Astrocyte (in vitro differentiated cells and primary cell): ENCODE measurements around the gene B4GALNT2. TPM values are rescaled to one million over a fixed set of nuclear protein-coding genes. Genes with fewer than 3 reads are reported as not detected.

Experiments used
- DNase-seq: peaks from one replicate; pipeline ENCODE4 v3.0.0-alpha.2; 2010; ENCODE audit warnings: low read depth
- FAIRE-seq: peaks from 2 replicates; lab custom pipeline; 2011; peaks lifted over from hg19 to GRCh38; lab: Jason Lieb, UNC
- H2AFZ ChIP-seq: 2 replicates; pipeline ENCODE4 v1.6.0; 2012; ENCODE audit warnings: low read depth, low read length, inconsistent platforms
- H3K27ac ChIP-seq: 2 replicates; pipeline ENCODE4 v1.5.1; 2011; ENCODE audit warnings: low read depth, low read length, inconsistent platforms
- H3K27me3 ChIP-seq: 2 replicates; pipeline ENCODE4 v1.6.0; 2011; ENCODE audit warnings: low read length, inconsistent platforms; ENCODE audit not compliant: insufficient read depth
- H3K36me3 ChIP-seq: 2 replicates; pipeline ENCODE4 v1.5.1; 2011; ENCODE audit warnings: low read length, inconsistent platforms; ENCODE audit not compliant: insufficient read depth
- H3K4me1 ChIP-seq: 2 replicates; pipeline ENCODE4 v1.5.1; 2011; ENCODE audit warnings: low read length, inconsistent platforms; ENCODE audit not compliant: insufficient read depth
- H3K4me2 ChIP-seq: 2 replicates; pipeline ENCODE4 v1.6.0; 2012; ENCODE audit warnings: low read length, inconsistent platforms
- H3K4me3 ChIP-seq: 2 replicates; pipeline ENCODE4 v1.5.1; 2011; ENCODE audit warnings: low read depth, mild to moderate bottlenecking, low read length, inconsistent platforms; ENCODE audit not compliant: insufficient read depth
- H3K79me2 ChIP-seq: 2 replicates; pipeline ENCODE4 v1.6.0; 2012; ENCODE audit warnings: mild to moderate bottlenecking, low read length, inconsistent platforms; ENCODE audit not compliant: insufficient read depth
- H3K9ac ChIP-seq: 2 replicates; pipeline ENCODE4 v1.6.0; 2012; ENCODE audit warnings: mild to moderate bottlenecking, low read length, inconsistent platforms
- H3K9me3 ChIP-seq: 2 replicates; pipeline ENCODE4 v1.5.1; 2012; ENCODE audit warnings: low read depth, mild to moderate bottlenecking, low read length, inconsistent platforms; ENCODE audit not compliant: insufficient read depth
- H4K20me1 ChIP-seq: 2 replicates; pipeline ENCODE4 v1.6.0; 2012; ENCODE audit warnings: low read length, inconsistent platforms; ENCODE audit not compliant: insufficient read depth
- H3K27ac Mint-ChIP-seq: one replicate; pipeline ENCODE4 v1.8.0; 2021; ENCODE audit warnings: mild to moderate bottlenecking, mixed read lengths; ENCODE audit not compliant: unreplicated experiment
- H3K27me3 Mint-ChIP-seq: one replicate; pipeline ENCODE4 v1.8.0; 2021; ENCODE audit warnings: low read depth, mixed read lengths; ENCODE audit not compliant: unreplicated experiment
- H3K36me3 Mint-ChIP-seq: one replicate; pipeline ENCODE4 v1.8.0; 2021; ENCODE audit warnings: low read depth, mixed read lengths; ENCODE audit not compliant: unreplicated experiment
- H3K4me1 Mint-ChIP-seq: one replicate; pipeline ENCODE4 v1.8.0; 2021; ENCODE audit warnings: low read depth, mixed read lengths; ENCODE audit not compliant: unreplicated experiment
- H3K4me3 Mint-ChIP-seq: one replicate; pipeline ENCODE4 v1.8.0; 2021; ENCODE audit warnings: mild to moderate bottlenecking, moderate library complexity, mixed read lengths; ENCODE audit not compliant: unreplicated experiment
- H3K9me3 Mint-ChIP-seq: one replicate; pipeline ENCODE4 v1.8.0; 2021; ENCODE audit warnings: mild to moderate bottlenecking, mixed read lengths; ENCODE audit not compliant: unreplicated experiment
- EZH2 ChIP-seq: IDR thresholded peaks from 2 replicates; pipeline ENCODE4 v1.6.1; 2012; ENCODE audit warnings: mild to moderate bottlenecking, low read length, inconsistent platforms; ENCODE audit not compliant: insufficient read depth
- total RNA-seq: library from RNA; stranded (reverse); gene quantifications from 2 replicates; pipeline ENCODE4 v1.2.1, GENCODE V29; 2021
- TF ChIP-seq, protein P1 (sequence below): IDR thresholded peaks from 2 replicates; pipeline ENCODE4 v1.5.1; 2011; ENCODE audit warnings: low read depth, mild to moderate bottlenecking, inconsistent platforms, low read length, moderate library complexity; ENCODE audit not compliant: insufficient read depth

B4GALNT2 gene
- total RNA-seq, 1 donor from 2014 or later: not detected

DNA sequence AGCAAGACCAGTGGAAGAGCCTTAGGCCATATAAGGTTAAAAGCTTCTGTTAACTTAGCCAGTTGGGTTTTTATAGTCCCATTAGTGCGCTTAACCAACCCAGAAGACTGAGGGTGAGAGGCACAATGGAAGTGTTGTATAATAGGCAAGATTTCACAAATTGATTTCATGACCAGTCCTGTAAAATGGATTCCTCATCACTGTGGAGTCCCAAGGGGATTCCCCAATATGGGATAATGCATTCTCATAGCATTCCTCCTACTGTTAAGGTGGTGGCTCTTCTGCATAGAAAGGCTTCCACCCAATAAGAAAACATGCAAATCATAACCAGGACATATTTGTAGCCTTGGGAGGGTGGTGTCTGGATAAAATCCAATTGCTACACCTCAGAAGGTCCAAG lies 22.1 kb upstream of the B4GALNT2 start:
- H3K4me1 Mint-ChIP-seq: peaks cover 14% of the 10 kb centered on the region
- H3K4me3 Mint-ChIP-seq: no peak overlapping the region
- peaks cover 29% of the 10 kb centered on the region for H3K4me1 ChIP-seq
- no peaks in the 10 kb centered on the region for H4K20me1 ChIP-seq
- TF ChIP-seq, protein P1, sequence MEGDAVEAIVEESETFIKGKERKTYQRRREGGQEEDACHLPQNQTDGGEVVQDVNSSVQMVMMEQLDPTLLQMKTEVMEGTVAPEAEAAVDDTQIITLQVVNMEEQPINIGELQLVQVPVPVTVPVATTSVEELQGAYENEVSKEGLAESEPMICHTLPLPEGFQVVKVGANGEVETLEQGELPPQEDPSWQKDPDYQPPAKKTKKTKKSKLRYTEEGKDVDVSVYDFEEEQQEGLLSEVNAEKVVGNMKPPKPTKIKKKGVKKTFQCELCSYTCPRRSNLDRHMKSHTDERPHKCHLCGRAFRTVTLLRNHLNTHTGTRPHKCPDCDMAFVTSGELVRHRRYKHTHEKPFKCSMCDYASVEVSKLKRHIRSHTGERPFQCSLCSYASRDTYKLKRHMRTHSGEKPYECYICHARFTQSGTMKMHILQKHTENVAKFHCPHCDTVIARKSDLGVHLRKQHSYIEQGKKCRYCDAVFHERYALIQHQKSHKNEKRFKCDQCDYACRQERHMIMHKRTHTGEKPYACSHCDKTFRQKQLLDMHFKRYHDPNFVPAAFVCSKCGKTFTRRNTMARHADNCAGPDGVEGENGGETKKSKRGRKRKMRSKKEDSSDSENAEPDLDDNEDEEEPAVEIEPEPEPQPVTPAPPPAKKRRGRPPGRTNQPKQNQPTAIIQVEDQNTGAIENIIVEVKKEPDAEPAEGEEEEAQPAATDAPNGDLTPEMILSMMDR: no peak
- no peak for TF ChIP-seq EZH2
- no peak overlapping the region for H3K4me2 ChIP-seq
- H3K79me2 ChIP-seq: no peaks in the 10 kb centered on the region
- no peak overlapping the region for H3K9ac ChIP-seq
- no peak overlapping the region for H3K4me3 ChIP-seq
- H3K9me3 Mint-ChIP-seq: peaks cover 3% of the 10 kb centered on the region
- H3K27me3 ChIP-seq: no peaks in the 10 kb centered on the region
- peaks cover 2% of the 10 kb centered on the region for H3K27me3 Mint-ChIP-seq
- no peaks in the 10 kb centered on the region for H3K36me3 ChIP-seq
- no peaks in the 10 kb centered on the region for H3K36me3 Mint-ChIP-seq
- H3K27ac ChIP-seq: no peak overlapping the region
- DNase-seq (no peak), FAIRE-seq (no peak)
- no peaks in the 10 kb centered on the region for H3K9me3 ChIP-seq
- H3K27ac Mint-ChIP-seq: no peak overlapping the region
- no peak overlapping the region for H2AFZ ChIP-seq

DNA sequence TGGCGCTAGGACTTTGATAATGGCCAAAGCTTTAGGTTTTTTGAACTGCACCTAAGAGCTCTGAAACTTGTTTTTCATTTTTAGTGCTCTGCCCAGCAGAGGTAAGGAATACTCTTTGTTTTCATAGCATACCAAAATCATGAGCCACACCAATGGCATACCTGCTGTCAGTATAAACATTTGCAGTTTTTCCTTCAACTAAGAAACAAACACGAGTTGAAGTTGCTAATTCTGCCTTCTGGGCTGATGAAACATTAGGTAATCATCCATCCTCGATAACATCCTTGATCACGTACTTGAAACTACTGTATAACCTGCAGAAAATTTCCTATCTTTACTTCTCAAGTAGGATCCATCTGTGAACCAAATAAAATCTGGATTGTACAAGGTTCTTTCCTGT lies 20.6 kb upstream of the B4GALNT2 start:
- Histone ChIP-seq H2AFZ (no peak overlapping the region), H3K27me3 (peaks cover 2% of the 10 kb centered on the region), H3K9me3 (no peaks in the 10 kb centered on the region), H3K79me2 (no peaks in the 10 kb centered on the region), H3K4me3 (no peak overlapping the region), H3K4me2 (no peak overlapping the region), H3K36me3 (no peaks in the 10 kb centered on the region), H4K20me1 (no peaks in the 10 kb centered on the region), H3K4me1 (peaks cover 19% of the 10 kb centered on the region), H3K9ac (no peak overlapping the region), H3K27ac (no peak overlapping the region)
- Mint-ChIP-seq H3K4me1 (peaks cover 5% of the 10 kb centered on the region), H3K27ac (no peak overlapping the region), H3K4me3 (no peak overlapping the region), H3K9me3 (peaks cover 3% of the 10 kb centered on the region), H3K36me3 (no peaks in the 10 kb centered on the region), H3K27me3 (peaks cover 4% of the 10 kb centered on the region)
- no peak for DNase-seq
- FAIRE-seq: no peak
- TF ChIP-seq, protein P1: no peak
- TF ChIP-seq EZH2: no peak

DNA sequence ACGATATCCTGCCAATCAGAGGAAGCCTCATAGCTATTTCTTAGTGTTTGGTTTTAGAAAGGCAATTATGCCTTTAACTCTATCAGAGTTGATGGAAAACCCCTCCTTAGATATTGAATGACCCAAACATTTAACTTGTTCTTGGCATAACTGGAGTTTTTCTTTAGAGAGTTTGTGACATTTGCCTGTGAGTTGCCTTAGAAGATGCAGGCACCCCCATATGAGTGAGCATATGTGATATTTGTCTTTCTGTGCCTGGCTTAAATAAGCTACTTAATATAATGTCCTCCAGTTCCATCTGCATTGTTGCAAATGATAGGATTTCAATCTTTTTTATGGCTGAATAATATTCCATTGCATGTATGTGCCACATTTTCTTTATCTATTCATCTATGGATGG lies 19.6 kb upstream of the B4GALNT2 start:
- peak overlapping the region; percentile 23 for H3K27ac Mint-ChIP-seq

More for the DNA sequence above, 19.6 kb upstream of the B4GALNT2 start:
- no peak overlapping the region for H3K4me3 ChIP-seq
- no peak overlapping the region for H3K9ac ChIP-seq
- H3K4me2 ChIP-seq: no peak overlapping the region
- no peaks in the 10 kb centered on the region for H3K9me3 ChIP-seq
- no peak overlapping the region for H3K4me3 Mint-ChIP-seq
- no peak for FAIRE-seq
- H4K20me1 ChIP-seq: no peaks in the 10 kb centered on the region
- H3K27me3 ChIP-seq: peaks cover 4% of the 10 kb centered on the region
- H3K9me3 Mint-ChIP-seq: peaks cover 3% of the 10 kb centered on the region
- peaks cover 7% of the 10 kb centered on the region for H3K27me3 Mint-ChIP-seq
- no peak for DNase-seq
- no peak for TF ChIP-seq EZH2
- TF ChIP-seq, protein P1: no peak
- no peaks in the 10 kb centered on the region for H3K79me2 ChIP-seq
- peaks cover 10% of the 10 kb centered on the region for H3K4me1 ChIP-seq
- H2AFZ ChIP-seq: no peak overlapping the region
- H3K27ac ChIP-seq: no peak overlapping the region
- H3K36me3 ChIP-seq: no peaks in the 10 kb centered on the region
- no peaks in the 10 kb centered on the region for H3K36me3 Mint-ChIP-seq
- H3K4me1 Mint-ChIP-seq: peaks cover 4% of the 10 kb centered on the region
